NCI-H1694 treated with DMSO at 0.1 percent for 48 hours (cell line): ENCODE data around the gene QPRT.
"Not testable (repeated sequence)": the region's sequence is repeated elsewhere in the genome, so short reads cannot be mapped to it uniquely, and the experiment has no call there.

Experiments used
- DNase-seq: peaks from one replicate; lab custom pipeline; 2025; lab: John Stamatoyannopoulos, UW

The QPRT gene

DNA sequence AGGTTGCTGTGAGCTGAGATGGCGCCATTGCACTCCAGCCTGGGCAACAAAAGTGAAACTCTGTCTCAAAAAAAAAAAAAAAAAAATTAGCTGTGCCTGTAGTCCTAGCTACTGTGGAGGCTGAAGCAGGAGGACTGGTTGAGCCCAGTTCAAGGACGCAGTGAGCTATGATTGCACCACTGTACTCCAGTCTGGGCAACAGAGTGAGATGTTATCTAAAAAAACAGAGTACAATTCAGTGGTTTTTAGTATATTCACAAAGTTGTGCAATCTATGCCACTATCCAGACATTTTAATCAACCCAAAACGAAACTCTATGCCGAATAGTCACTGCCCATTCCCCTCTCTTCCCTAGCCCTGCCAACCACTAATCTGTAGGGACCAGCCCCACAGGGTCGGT is 41.7 kb downstream of the QPRT start:
- DNase-seq: no peak

DNA sequence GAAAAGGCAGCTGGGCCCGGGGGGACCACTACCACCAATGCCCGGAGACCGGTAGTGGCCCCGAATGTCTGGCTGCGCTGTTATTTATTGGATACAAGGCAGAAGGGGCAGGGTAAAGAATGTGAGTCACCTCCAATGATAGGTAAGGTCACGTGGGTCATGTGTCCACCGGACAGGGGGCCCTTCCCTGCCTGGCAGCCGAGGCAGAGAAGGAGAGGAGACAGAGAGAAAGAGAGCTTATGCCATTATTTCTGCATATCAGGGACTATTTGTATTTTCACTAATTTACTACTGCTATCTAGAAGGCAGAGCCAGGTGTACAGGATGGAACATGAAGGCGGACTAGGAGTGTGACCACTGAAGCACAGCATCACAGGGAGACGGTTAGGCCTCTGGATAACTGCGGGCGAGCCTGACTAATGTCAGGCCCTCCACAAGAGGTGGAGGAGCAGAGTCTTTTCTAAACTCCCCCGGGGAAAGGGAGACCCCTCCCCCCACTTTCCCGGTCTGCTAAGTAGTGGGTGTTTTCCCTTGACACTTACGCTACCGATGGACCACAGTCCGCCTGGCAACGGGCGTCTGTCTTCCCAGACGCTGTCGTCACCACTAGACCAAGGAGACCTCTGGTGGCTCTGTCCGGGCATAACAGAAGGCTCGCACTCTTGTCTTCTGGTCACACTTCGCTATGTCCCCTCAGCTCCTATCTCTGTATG is 42.3 kb downstream of the QPRT start:
- DNase-seq: peak; percentile 30

DNA sequence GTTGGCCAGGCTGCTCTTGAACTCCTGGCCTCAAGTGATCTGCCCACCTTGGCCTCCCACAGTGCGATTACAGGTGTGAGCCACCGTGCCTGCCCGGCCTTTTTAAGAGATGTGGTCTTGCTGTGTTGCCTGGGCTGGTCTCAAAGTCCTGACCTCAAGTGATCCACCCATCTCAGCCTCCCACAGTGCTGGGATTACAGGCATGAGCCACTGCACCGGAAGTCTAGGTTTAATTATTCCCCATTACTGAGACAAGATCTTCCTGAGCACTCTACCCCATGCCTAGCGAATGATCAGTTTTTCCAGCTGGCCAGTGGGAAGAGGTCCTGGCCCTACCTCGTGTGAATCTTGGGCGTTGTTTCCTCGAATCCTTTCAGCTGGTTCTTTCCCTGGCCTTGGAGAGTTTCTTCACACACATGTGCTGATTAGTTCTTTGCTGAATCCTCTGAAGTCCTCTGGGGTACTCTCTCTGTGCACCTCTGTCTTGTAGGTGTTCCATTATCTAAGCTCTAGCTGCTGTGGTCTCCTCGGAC is 47.9 kb downstream of the QPRT start:
- no peak for DNase-seq

DNA sequence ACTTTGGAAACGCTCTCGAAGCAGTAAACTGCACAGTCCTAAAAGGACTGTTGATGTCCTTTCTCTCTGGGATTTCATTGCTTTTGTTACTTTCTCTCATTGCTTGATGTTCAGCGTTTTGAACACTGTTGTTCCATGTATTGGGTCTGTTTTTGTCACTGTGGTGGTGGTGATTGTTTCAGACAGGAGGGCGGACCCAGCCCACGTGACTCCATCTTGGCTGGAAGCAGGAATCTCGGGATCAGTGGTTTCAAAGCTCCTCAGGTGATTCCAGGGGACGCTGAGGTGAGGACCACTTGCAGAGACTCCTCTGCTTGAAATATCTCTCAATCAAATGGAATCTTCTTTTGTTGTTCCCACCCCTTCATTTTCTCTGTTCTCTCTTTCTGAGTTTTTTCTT is 48.5 kb downstream of the QPRT start:
- no peak for DNase-seq

GRCh38 chr16:29729116-29729521 is 50.1 kb downstream of the QPRT start:
- DNase-seq: peak; percentile 71

- no peak for DNase-seq
Measured at GRCh38 chr16:29730649-29731048, 51.7 kb downstream of the QPRT start.

GRCh38 chr16:29731768-29732601 is 53.0 kb downstream of the QPRT start:
- not testable (repeated sequence) for DNase-seq

DNA sequence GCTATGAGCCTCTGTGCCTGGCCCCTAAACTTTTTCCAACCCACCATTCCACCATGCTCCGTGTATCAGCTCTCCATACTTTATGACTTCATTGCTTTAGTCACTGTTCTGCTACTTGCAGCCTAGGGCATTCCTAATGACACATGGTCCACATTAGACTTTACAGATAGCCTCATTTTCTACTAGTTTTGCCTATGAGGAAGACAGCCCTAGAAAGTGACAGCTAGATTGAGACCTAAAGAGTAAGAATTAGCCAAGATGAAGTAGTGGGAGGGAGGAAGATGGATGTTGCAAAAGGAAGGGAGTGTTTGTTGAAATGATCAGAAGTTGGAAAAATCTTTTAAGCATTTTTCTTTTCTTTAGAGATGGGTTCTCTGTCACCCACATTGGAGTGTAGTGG is 55.8 kb downstream of the QPRT start:
- no peak for DNase-seq

- no peak for DNase-seq
Measured at GRCh38 chr16:29736112-29736511, 57.1 kb downstream of the QPRT start.

DNA sequence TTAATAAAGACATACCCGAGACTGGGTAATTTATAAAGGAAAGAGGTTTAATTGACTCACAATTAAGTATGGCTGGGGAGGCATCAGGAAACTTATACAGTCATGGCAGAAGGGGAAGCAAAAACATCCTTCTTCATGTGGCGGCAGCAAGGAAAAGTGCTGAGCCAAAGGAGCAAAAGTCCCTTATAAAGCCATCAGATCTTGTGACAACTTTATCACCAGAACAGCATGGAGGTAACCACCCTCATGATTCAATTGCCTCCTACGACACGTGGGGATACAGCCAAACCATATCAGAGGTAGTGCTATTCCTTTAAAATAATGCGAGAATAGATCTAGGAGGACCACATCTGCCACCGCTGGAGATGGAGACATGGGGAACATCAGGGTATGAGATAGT is 57.8 kb downstream of the QPRT start:
- no peak for DNase-seq

GRCh38 chr16:29737713-29738112 is 58.7 kb downstream of the QPRT start:
- no peak for DNase-seq

DNA sequence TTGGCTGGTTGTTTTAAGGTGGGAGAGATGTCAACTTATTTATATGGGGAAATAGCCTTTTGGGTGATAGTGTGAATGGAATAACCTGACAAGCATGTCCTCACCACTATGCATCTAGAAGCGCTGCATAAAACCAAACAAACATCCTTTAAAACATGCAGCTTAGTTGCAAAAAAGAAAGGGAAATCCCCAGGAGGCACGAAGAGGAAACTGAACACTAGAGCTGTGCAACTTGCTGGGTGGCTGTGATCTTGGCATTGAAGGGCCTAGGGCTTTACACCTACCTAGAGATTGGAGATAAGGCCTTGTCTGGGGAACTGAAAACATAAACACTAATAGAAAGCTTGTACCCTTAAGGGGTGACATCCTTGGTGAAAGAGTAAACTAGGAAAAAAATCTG is 59.5 kb downstream of the QPRT start:
- DNase-seq: no peak

- not testable (repeated sequence) for DNase-seq
Measured at GRCh38 chr16:29739927-29740629, 61.1 kb downstream of the QPRT start.

DNA sequence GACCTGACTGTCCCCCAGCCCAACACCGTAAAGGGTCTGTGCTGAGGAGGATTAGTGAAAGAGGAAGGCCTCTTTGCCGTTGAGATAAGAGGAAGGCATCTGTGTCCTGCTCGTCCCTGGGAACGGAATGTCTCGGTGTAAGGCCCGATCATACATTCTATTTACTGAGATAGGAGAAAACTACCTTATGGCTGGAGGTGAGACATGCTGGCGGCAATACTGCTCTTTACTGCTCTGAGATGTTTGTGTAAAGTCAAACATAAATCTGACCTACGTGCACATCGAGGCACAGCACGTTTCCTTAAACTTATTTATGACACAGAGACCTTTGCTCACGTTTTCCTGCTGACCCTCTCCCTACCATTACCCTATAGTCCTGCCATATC is 61.6 kb downstream of the QPRT start:
- DNase-seq: not testable (repeated sequence)

DNA sequence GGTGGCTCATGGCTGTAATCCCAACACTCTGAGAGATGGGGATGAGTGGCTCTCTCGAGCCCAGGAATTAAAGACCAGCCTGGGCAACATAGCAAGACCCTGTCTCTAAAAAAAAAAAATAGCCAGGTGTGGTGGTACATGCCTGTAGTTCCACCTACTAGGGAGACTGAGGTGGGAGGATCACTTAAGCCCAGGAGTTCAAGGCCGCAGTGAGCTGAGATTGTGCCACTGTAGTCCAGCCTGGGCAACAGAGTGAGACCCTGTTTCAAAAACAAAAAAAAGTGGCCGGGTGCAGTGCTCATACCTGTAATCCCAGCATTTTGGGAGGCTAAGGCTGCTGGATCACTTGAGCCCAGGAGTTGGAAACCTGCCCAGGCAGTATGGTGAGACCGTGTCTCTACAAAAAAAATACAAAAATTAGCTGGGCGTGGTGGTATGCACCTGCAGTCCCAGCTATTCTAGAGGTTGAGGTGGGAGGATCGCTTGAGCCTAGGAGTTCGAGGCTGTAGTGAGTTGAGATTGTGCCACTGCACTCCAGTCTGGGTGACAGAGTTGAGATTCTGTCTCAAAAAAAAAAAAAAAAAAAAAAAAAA is 63.8 kb downstream of the QPRT start:
- DNase-seq: no peak

GRCh38 chr16:29743475-29743826 is 64.5 kb downstream of the QPRT start:
- no peak for DNase-seq

GRCh38 chr16:29743827-29744531 is 65.0 kb downstream of the QPRT start:
- no peak for DNase-seq

DNA sequence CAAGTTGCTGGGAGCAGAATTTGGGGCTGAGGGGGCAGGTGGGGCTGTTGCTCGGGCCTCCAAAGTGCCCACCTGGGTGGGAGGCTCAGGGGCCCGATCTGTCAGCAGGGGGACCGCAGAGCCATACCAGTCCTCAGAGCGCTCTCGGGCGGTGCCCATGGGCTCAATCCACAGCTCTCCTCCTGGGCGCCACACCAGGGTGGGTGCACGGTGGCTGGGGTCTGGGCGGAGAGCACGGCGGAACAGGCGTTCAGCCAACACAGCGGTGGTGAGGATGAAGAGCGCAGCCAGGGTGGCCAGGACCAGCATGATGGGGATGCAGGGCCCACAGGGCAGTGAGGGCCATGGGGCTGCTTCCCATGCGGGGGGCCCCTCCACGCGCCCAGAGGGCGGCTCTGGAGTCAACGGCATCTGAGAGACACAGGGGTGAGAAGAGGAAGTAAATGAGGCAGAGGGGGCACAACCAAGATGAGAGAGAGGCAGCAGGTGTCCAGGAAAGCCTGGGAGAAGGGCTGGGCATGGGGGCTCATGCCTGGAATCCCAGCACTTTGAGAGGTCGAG is 65.6 kb downstream of the QPRT start:
- DNase-seq: no peak

DNA sequence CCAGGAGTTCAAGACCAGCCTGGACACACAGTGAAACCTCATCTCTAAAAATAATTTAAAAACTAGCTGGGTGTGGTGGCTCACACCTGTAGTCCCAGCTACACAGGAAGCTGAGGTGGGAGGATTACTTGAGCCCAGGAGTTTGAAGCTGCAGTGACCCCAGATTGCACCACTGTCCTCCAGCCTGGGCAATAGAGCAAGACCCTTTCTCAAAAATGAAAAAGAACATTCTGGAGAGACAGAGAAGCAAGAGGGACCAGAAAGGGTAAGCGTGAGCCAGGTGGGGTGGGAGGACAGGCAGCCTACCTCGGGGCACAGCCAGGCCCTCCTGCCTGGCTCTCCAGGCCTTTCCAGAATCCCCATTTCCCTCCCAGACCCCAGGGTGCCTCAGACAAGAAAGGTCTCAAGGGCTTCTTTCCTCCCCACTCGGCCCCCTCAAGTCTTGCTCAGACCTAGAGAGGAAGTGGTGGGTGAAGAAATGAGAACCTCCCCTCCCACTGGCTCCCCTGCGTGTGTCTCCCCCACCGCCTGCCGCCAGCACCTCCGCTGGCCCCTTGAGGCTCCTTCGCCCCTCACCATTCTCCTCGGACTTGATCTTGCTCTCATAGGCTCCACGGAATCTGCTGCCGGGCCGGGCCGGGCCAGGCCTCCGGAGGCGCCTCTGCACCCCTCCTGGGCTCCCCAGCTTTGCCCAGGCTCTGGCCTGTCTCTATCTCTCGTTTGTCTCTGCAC is 66.3 kb downstream of the QPRT start:
- no peak for DNase-seq

GRCh38 chr16:29745853-29746345 is 66.9 kb downstream of the QPRT start, which contains the start of gene C16orf54:
Gene C16orf54 (minus strand): TSS chr16:29745990. CDS start chr16:29744951, 1,039 bp downstream.
- no peak for DNase-seq
